Lung (tissue), 12 donors: ENCODE results near the gene TEAD1. TPM values are rescaled to one million over a fixed set of nuclear protein-coding genes. Genes with fewer than 3 reads are reported as not detected.

Experiments
- ATAC-seq: fragments of 200-7000 bp; cut with Tn5 transposase; one replicate; pipeline ENCODE4 v1.9.1; 2020; ENCODE audit warnings: moderate number of reproducible peaks; ENCODE audit not compliant: insufficient read depth, low FRiP score
- DNase-seq, 3 donors: peaks; one replicate each; pipeline ENCODE4 v3.0.0-alpha.2; 2013 to 2017
- H3K27ac ChIP-seq, 2 donors: one replicate each; pipeline ENCODE4 v1.5.1; 2013; ENCODE audit warnings: mild to moderate bottlenecking in 2 of 2, moderate library complexity in 2 of 2, control low read depth in 1 of 2, inconsistent platforms in 1 of 2, low read depth in 1 of 2, low read length in 1 of 2
- H3K27me3 ChIP-seq, 3 donors: one replicate each; pipeline ENCODE4 v1.5.1; 2013; ENCODE audit warnings: low read length in 2 of 3; ENCODE audit not compliant: control insufficient read depth in 3 of 3, insufficient read depth in 3 of 3
- H3K36me3 ChIP-seq, 4 donors: one replicate each; pipeline ENCODE4 v1.5.1; 2013; ENCODE audit warnings: low read length in 4 of 4, mild to moderate bottlenecking in 1 of 4, moderate library complexity in 1 of 4; ENCODE audit not compliant: control insufficient read depth in 4 of 4, insufficient read depth in 4 of 4
- H3K4me1 ChIP-seq, 5 donors: one replicate each; pipeline ENCODE4 v1.5.1; 2013; ENCODE audit warnings: low read length in 5 of 5, mild to moderate bottlenecking in 2 of 5, moderate library complexity in 1 of 5; ENCODE audit not compliant: control insufficient read depth in 5 of 5, insufficient read depth in 5 of 5
- H3K4me3 ChIP-seq: one replicate; pipeline ENCODE4 v1.5.1; 2013; ENCODE audit warnings: mild to moderate bottlenecking, control low read depth, moderate library complexity
- H3K9ac ChIP-seq, 2 donors: one replicate each; pipeline ENCODE4 v1.5.1; 2013; ENCODE audit warnings: low read length in 2 of 2, control low read depth in 1 of 2; ENCODE audit not compliant: insufficient read depth in 1 of 2
- H3K9me3 ChIP-seq, 4 donors: one replicate each; pipeline ENCODE4 v1.5.1; 2013; ENCODE audit warnings: low read length in 3 of 4, mild to moderate bottlenecking in 1 of 4, moderate library complexity in 1 of 4; ENCODE audit not compliant: control insufficient read depth in 4 of 4, insufficient read depth in 3 of 4
- CTCF ChIP-seq: IDR thresholded peaks from 2 replicates; pipeline ENCODE4 v1.5.1; 2012; ENCODE audit warnings: mild to moderate bottlenecking; ENCODE audit errors: control extremely low read depth, extremely low read depth
- WGBS, 2 donors: extraction: QIAGEN DNeasy Blood & Tissue Kit; methylation state at CpG; one replicate each; pipeline ENCODE4 v1.1.7; 2013; 5-methylcytosine and 5-hydroxymethylcytosine counted together
- polyA plus RNA-seq, 2 donors: library from polyadenylated mRNA; stranded (reverse); fragments of 200-250 nt; gene quantifications; one replicate each; pipeline ENCODE4 v1.2.1, GENCODE V29; 2013
- total RNA-seq, 2 donors: library from RNA; depleted of rRNA in 1 of 2; stranded (reverse); fragments of >200 nt in 1 of 2; gene quantifications; one replicate each; pipeline ENCODE4 v1.2.1, GENCODE V29; 2014 to 2021
- donor health status: control.
- donor health status: control.
- donor health status: Bipolar disorder and iron deficiency.
- donor health status: healthy.
- donor health status: DM: yes; HTN: yes; CAD: no.

TEAD1 gene
- total and polyA plus RNA-seq, 4 donors, result 7.7 to 141 (median 38.8) TPM

DNA sequence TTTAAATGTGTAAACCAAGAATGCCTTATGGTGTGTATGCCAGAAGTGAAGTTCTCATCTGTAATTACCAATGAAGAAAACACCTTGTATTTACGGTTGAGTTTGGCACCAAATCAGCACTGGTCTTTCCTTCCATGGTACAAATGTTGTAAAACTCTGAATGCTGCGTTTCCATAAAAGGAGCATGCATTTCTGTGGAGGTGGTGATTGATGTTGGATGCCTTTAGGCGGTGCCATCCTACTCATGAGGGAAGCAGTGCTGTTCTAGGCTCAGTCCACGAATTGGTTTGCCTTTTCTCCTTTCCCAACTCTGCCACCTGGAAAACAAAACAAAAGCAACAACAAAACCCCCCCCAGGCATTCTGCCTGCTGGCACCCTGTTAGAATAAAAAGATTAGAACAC lies 124.4 kb downstream of the TEAD1 start:
- no peak for ATAC-seq
- WGBS, 2 donors, result 64 to 76% methylated on average over 4 of the region's 4 CpGs

GRCh38 chr11:12799334-12799835 lies 125.2 kb downstream of the TEAD1 start:
- H3K4me3 ChIP-seq, result no peak overlapping the region
- WGBS, 2 donors, result 42 to 59% methylated on average over 4 of the region's 4 CpGs
- no peaks in the 10 kb centered on the region for H3K9me3 ChIP-seq
- H3K36me3 ChIP-seq, result peaks cover 0 to 8% (median 3%) of the 10 kb centered on the region in 4 donors
- H3K27me3 ChIP-seq, result no peaks in the 10 kb centered on the region
- H3K27ac ChIP-seq, result no peak overlapping the region
- ATAC-seq (no peak), DNase-seq (peak in 1 of 3 donors; percentile 39)
- H3K4me1 ChIP-seq, result peaks cover 13 to 54% (median 29%) of the 10 kb centered on the region in 5 donors
- H3K9ac ChIP-seq, result no peak overlapping the region
- TF ChIP-seq CTCF, result no peak

More for the DNA sequence above, 124.4 kb downstream of the TEAD1 start:
- Histone ChIP-seq H3K9ac (no peak overlapping the region), H3K36me3 (peaks cover 0 to 9% (median 3%) of the 10 kb centered on the region in 4 donors), H3K9me3 (no peaks in the 10 kb centered on the region), H3K4me1 (peaks cover 11 to 46% (median 23%) of the 10 kb centered on the region in 5 donors), H3K27me3 (no peaks in the 10 kb centered on the region), H3K27ac (no peak overlapping the region), H3K4me3 (no peak overlapping the region)
- no peak for TF ChIP-seq CTCF
- DNase-seq, result no peak

GRCh38 chr11:12800032-12800671 lies 125.9 kb downstream of the TEAD1 start:
- H3K9ac ChIP-seq, result no peak overlapping the region
- peak; percentile 65 for ATAC-seq
- no peaks in the 10 kb centered on the region for H3K27me3 ChIP-seq
- 15 to 20% methylated on average over 8 of the region's 8 CpGs for whole genome bisulfite sequencing, 2 donors
- H3K4me3 ChIP-seq, result no peak overlapping the region
- no peaks in the 10 kb centered on the region for H3K9me3 ChIP-seq
- H3K36me3 ChIP-seq, result peaks cover 0 to 3% (median 1%) of the 10 kb centered on the region in 4 donors
- peak overlapping the region; percentile 41 to 88 for H3K27ac ChIP-seq
- TF ChIP-seq CTCF, result no peak
- H3K4me1 ChIP-seq, result peaks cover 13 to 55% (median 30%) of the 10 kb centered on the region in 5 donors
- peak in 2 of 3 donors; percentile 56 to 64 for DNase-seq
